T1000 (cell line): ENCODE results near the gene SH3TC1.
A peak's percentile ranks its signal among the peaks of the same experiment; 100 is the strongest.

ENCODE experiments used
- DNase-seq: peaks from one replicate; lab custom pipeline; 2025; ENCODE audit warnings: mixed read lengths; lab: John Stamatoyannopoulos, UW

Gene SH3TC1

DNA sequence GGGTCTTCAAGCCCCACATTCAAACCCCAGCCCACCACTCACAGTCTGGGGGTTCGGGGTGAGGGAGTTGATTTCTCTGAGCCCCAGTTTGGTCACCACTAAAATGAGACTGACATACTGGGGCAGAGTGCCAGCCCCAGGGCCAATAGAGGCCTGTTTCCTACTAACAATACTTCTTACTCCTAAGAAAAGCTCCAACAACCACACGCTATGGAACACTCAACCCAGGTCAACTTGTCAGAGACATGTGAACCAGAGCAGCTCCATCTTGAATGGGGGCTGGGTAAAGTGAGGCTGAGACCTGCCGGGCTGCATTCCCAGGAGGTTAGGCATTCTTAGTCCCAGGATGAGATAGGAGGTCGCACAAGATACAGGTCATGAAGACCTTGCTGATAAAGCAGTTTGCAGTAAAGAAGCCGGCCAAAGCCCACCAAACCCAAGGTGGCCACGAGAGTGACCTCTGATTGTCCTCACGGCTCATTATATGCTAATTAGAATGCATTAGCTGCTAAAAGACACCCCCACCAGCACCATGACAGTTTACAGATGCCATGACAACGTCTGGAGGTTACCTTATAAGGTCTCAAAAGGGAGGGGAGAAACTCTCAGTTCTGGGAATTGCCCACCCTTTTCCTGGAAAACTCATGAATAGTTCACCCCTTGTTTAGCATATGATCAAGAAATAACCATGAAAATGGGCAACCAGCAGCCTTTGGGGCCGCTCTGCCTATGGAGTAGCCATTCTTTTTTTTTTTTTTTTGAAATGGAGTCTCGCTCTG, 43.9 kb downstream of the SH3TC1 start:
- no peak for DNase-seq

DNA sequence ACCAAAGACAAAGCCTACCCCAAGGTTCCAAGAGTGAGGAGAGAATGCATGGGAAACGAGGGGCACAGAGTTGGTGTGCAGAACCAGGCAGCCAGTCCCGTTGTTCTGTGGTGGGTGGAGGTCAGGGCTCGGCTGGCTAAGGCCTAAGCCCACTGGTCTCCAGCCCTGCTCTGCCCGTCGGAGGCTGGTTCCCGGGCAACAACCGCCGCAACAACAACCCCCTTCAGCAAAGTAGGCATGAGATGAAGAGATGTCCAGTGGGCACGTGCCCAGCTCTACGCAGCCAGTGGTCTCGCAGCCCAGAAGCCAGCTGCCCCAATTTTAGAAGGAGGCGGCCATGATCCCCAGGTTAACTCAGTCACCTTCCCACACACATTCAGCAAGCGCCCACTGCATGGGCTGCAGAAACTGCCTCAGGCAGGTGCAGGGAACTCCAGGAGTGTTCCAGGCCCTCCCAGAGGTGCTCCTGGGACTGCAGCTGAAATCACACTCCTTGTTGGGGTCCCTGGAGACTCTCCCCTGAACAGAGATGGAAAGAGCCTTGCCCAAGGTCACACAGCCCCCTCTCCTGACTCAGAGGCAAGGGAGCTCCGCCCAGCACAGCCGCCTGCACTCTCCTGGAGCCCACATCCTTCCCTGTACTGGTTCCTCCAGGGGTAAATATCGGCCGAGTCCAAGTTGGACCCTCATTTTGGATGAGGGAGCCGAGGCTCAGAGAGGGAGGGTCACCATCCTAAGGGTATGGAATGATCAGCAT, 45.1 kb downstream of the SH3TC1 start:
- no peak for DNase-seq

GRCh38 chr4:8244931-8245460, 45.9 kb downstream of the SH3TC1 start:
- DNase-seq: no peak

GRCh38 chr4:8245884-8246833, 47.1 kb downstream of the SH3TC1 start:
- DNase-seq: no peak

DNA sequence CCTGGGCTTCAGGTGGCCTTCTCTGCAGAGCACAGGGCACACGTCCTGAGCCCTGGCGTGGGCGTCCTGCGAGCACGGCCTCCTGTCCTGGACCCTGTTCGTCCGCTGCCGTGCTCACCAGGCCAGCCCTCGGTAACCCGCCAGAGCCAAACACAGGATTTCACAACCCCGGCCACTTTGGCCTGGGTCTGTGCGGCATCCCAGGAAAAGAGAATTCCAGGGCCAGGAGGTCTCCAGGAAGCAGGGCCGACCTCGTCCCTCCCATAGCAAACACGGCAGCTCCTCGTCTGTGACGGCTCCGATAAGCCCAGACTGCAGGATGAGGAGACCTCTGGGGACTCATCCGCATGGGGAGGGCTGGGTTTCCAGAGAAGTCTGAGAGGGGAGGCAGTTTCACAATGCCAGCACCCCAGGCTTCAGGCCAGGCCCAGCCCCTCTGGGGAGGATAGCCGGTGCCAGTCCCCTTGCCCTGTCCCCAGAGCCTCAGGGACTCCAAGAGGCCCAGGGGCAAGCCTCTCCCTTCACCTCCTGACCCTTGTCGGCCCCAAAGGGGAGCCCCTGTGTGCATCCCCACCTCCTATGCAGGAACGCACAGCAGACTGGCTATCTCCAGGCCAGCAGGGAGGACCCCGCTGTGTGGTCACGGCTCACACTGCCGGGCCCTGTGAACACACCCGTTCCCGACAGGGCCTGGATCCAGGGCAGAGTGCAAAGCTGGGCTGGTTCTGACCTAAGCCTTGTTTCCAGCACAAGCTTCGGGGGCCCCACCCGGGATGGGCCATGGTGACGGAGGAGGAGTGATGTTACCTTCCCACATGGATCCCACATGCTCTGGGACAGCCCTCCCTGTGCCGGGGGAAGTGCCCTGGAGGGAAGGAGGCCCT, 48.2 kb downstream of the SH3TC1 start:
- DNase-seq: no peak

GRCh38 chr4:8248091-8248490, 49.0 kb downstream of the SH3TC1 start:
- no peak for DNase-seq

GRCh38 chr4:8250227-8250626, 51.1 kb downstream of the SH3TC1 start:
- DNase-seq: no peak

GRCh38 chr4:8250637-8251036, 51.5 kb downstream of the SH3TC1 start:
- DNase-seq: no peak

- DNase-seq: no peak
These were observed 52.2 kb downstream of the SH3TC1 start for GRCh38 chr4:8251110-8251883.

DNA sequence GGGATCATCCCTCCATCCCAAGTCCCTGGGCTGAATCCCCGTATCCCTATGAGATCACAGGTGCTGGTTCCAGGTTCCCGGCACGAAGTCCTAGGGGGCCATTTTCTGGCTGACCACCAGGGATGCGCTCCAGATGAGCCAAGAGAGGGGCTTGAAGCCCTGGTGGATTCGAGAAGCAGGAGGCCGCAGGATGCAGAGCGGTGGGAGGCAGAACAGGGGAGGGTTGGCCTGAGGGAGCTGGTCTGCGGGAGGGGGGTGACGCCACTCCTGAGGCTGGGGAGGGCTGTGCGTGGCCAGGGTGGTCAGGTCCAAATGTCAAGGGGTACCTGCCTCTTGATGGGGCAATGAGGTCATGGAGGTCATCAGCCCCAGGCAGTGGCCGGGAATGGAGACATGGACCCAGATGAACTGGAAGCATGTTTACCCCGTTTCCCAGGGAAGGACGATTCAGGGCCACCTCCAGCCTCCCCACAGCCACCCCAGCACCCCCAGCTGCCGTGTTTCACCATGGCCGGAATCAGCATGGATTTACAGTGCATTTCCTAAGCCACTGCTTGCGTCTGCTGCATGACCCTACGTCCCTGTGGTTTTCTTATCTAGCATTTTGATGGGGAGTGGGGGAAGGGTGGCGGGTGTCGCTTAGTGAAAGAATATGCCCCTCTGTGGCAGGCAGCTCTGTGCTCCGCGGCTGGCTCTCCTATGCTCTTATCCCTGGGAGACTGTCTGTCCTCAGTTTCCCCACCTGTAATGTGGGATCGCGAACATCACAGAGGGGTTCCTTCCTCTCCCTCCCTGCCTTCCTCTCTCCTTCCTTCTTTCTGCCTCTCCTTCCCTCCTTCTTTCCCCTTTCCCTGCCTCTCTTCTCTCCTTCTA, 53.4 kb downstream of the SH3TC1 start:
- DNase-seq: no peak

DNA sequence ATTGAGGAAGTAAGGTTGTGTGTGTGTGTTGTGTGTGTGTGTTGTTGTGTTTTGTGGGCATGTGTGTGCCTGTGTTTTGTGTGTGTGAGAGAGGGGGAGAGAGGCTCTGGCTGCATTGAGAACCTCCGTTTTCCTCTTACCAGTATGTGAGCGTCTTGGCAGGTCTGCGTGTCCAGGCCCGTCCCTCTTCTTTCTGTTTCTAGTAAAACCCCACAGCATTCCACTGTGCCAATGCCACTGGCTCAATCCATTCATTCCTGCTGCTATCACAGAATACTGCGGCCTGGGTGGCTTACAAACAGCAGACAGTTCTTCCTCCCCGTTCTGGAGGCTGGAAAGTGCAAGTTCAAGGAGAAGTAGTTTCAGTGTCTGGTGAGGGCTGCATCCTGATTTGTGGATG, 55.0 kb downstream of the SH3TC1 start:
- no peak for DNase-seq

GRCh38 chr4:8255698-8256441, 56.8 kb downstream of the SH3TC1 start:
- DNase-seq: no peak

DNA sequence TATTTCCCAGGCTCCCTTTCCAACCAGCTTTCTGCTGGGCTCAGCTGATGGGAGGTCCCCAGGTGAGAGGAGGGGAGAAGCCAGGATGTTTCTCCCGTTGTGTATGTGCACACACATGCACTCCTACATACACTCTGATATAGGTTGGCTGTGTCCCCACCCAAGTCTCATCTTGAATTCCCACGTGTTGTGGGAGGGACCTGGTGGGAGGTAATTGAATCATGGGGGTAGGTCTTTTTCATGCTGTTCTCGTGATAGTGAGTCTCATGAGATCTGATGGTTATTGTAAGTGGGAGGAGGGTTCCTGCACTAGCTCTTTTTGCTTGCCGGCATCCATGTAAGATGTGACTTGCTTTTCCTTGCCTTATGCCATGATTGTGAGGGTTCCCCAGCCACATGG, 58.8 kb downstream of the SH3TC1 start:
- no peak for DNase-seq

GRCh38 chr4:8258552-8259212, 59.6 kb downstream of the SH3TC1 start:
- DNase-seq: no peak

DNA sequence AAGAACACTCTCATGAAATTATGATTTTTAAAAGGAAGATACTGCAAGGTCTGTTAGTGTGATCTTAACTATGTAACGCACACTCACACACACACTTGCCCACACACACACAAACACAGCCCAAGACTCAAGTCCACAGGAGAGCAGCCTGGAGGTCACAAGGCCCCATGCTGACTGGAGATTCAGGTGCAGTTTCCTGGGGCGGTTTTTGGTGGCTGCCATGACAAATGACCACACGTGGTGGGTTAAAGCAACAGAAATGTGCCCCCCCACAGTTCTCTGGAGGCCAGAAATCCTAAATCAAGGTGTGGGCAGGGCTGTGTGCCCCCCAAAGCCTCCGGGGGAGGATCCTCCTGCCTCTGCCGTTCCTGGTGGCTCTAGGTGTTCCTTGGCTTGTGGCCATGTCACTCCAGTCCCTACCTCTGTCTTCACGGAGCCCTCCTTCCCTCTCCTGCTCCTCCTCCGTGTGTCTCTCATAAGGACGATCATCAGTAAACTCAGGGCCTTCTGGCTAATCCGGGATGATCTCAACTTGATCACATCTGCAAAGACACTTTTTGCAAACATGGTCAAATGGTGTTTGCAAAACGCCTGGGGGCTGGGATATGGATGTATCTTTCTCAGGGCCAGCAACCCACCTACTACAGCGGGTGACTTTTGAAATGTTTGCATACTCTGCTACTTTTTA, 60.8 kb downstream of the SH3TC1 start:
- DNase-seq: no peak

DNA sequence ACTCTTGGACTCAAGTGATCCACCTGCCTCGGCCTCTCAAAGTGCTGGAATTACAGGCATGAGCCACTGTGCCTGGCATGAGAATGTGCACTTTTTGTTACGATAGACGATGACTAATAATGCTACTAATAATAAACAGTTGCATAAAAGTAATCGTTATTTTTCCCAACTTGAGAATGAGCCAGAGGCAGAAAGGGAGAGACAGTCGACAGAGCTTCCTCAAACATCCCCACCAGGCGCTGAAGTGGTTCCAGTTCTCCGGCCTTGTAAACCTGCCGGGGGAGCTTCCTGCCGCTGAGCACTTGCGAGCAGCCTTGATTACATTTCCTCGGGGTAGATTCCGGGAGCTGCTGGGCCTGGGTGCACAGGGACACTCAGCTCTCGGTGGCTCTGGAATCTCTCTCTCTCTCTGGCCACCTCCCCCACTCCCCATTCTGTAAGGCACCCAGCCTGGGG, 61.6 kb downstream of the SH3TC1 start:
- peak; percentile 54 for DNase-seq

- DNase-seq: no peak
These were observed 62.9 kb downstream of the SH3TC1 start for GRCh38 chr4:8261851-8262535.
